Measurements from ENCODE around the gene COQ8A.

COQ8A gene

DNA sequence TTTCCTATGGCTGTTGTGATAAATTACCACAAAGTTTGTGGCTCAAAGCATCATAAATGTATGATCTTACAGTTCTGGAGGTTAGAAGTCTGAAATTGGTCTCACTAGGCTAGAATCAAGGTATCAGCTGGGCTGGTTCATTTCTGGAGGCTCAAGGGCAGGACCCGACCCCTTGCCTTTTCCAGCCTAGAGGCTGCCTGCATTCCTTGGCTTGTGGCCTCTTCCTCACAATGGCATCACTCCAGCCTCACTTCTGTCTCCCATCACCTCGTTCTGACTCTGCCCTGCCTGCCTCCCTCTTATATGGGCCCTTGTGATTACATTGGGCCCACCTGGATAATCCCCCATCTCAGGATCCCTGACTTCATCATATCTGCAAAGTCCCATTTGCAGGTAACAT lies 8.0 kb downstream of the COQ8A start:
- H3K9me3 ChIP-seq: no peaks in the 10 kb centered on the region
- intact Hi-C loops (cut with DNase I; ENCODE audit: low total_unique reads): no loop called here
- H3K36me3 ChIP-seq: no peaks in the 10 kb centered on the region
- no peak overlapping the region for H3K4me3 ChIP-seq
- TF ChIP-seq, protein P1, sequence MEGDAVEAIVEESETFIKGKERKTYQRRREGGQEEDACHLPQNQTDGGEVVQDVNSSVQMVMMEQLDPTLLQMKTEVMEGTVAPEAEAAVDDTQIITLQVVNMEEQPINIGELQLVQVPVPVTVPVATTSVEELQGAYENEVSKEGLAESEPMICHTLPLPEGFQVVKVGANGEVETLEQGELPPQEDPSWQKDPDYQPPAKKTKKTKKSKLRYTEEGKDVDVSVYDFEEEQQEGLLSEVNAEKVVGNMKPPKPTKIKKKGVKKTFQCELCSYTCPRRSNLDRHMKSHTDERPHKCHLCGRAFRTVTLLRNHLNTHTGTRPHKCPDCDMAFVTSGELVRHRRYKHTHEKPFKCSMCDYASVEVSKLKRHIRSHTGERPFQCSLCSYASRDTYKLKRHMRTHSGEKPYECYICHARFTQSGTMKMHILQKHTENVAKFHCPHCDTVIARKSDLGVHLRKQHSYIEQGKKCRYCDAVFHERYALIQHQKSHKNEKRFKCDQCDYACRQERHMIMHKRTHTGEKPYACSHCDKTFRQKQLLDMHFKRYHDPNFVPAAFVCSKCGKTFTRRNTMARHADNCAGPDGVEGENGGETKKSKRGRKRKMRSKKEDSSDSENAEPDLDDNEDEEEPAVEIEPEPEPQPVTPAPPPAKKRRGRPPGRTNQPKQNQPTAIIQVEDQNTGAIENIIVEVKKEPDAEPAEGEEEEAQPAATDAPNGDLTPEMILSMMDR (IDR thresholded peaks at IDR 0.05): no peak
- peak in 1 of 2 donors; percentile 48 for DNase-seq
- H3K4me1 ChIP-seq: peaks cover 0 to 30% (median 3%) of the 10 kb centered on the region in 4 donors
- no peaks in the 10 kb centered on the region for H3K27me3 ChIP-seq
- H3K27ac ChIP-seq: no peak overlapping the region

DNA sequence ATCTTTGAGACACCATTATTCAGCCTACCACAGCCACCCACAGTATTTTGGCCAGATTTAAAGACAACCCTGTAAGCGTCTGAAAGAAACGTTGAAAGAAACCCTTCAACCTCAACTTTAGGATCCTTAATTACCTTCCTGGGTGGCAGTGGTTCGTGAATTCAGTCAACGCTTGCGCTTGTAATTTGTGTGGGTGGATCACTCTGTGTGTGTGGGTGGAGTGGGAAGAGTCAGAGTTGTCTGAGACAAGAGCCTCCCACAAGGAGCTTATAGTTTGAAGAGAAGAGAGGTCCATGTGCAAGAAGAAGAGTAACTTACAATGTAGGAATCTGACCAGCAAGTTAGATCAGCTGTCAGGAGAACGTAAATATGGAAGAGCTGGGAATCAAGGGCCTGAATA lies 8.4 kb downstream of the COQ8A start:
- H3K9me3 ChIP-seq: no peaks in the 10 kb centered on the region
- intact Hi-C loops (cut with DNase I; ENCODE audit: low total_unique reads): no loop called here
- TF ChIP-seq, protein P1 (IDR thresholded peaks at IDR 0.05): no peak
- H3K4me1 ChIP-seq: peaks cover 0 to 26% (median under 1%) of the 10 kb centered on the region in 4 donors
- no peak for DNase-seq
- no peaks in the 10 kb centered on the region for H3K36me3 ChIP-seq
- H3K27me3 ChIP-seq: no peaks in the 10 kb centered on the region
- no peak overlapping the region for H3K27ac ChIP-seq
- H3K4me3 ChIP-seq: no peak overlapping the region

DNA sequence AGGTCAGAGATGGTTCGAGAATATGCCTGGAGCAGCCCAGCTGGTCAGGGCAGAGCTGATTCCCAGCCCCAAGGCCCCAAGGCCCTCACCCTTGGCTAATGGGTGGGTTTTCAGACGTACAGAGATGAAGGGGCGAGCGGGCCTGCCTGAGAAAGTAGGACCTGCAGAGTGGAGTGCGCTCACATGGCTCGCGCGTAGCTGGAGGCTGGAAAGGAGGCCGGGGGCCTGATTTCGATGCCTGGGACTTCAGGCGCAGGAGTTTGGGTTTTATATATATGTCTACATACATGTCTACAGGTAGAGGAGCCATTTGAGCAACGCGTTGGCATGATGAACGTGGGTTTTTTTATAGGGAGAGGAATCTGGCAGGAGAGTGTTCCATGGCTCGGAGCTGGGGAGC lies 8.9 kb downstream of the COQ8A start:
- H3K36me3 ChIP-seq: no peaks in the 10 kb centered on the region
- no peak overlapping the region for H3K27ac ChIP-seq
- no peaks in the 10 kb centered on the region for H3K9me3 ChIP-seq
- no peaks in the 10 kb centered on the region for H3K27me3 ChIP-seq
- H3K4me1 ChIP-seq: peaks cover 0 to 21% (median 0%) of the 10 kb centered on the region in 4 donors
- peak in 1 of 2 donors; percentile 42 for DNase-seq
- no peak overlapping the region for H3K4me3 ChIP-seq
- TF ChIP-seq, protein P1 (IDR thresholded peaks at IDR 0.05): no peak
- intact Hi-C loops (cut with DNase I; ENCODE audit: low total_unique reads): no loop called here

DNA sequence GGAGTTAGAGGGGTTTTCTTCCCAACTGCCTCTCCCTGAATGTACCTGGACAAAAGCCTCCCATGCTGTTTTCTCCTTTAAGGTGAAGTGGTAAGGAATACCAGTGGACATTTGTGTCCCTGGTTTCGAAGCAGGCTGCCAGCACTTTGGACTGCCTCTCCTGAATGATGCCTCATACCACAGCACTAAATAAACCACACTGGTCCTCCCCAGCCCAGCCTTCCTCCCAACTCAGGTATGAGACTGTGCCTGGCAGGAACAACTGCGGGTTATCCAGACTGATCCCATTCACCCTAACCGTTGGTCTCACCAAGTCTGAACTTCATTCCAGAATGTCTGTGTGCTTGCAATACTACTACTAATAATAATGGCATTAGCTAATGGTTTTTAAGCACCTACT lies 9.3 kb downstream of the COQ8A start:
- H3K4me1 ChIP-seq: peaks cover 0 to 18% (median 0%) of the 10 kb centered on the region in 4 donors
- H3K27ac ChIP-seq: no peak overlapping the region

DNA sequence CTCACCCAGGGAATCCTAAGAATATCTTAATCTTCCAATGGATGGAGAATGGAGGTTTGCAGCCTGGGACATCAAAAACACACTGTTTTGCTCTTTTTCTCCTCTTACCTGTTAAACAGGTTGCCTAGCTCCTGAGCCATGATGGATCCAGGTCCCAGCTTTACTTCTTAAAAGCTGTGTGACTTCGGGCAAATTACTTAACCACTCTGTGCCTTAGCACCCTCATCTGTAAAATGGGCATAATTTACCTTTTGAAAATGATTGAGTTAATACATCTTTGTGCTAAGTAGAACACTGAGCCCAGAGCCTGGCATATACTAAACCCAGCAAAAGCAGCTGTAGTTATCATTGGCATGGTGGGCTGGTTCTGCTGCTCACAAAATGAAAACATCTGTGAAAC lies 10.2 kb downstream of the COQ8A start:
- H3K27ac ChIP-seq: no peak overlapping the region
- no peaks in the 10 kb centered on the region for H3K36me3 ChIP-seq
- intact Hi-C loops (cut with DNase I; ENCODE audit: low total_unique reads): no loop called here
- H3K9me3 ChIP-seq: no peaks in the 10 kb centered on the region
- no peaks in the 10 kb centered on the region for H3K27me3 ChIP-seq
- TF ChIP-seq, protein P1 (IDR thresholded peaks at IDR 0.05): no peak
- no peak overlapping the region for H3K4me3 ChIP-seq
- peaks cover 0 to 10% (median 0%) of the 10 kb centered on the region in 4 donors for H3K4me1 ChIP-seq
- DNase-seq: no peak

More for the DNA sequence above, 9.3 kb downstream of the COQ8A start:
- TF ChIP-seq, protein P1 (IDR thresholded peaks at IDR 0.05): no peak
- DNase-seq: peak in 1 of 2 donors; percentile 51
- no peaks in the 10 kb centered on the region for H3K36me3 ChIP-seq
- H3K4me3 ChIP-seq: no peak overlapping the region
- no peaks in the 10 kb centered on the region for H3K27me3 ChIP-seq
- no peaks in the 10 kb centered on the region for H3K9me3 ChIP-seq
- intact Hi-C loops (cut with DNase I; ENCODE audit: low total_unique reads): no loop called here

DNA sequence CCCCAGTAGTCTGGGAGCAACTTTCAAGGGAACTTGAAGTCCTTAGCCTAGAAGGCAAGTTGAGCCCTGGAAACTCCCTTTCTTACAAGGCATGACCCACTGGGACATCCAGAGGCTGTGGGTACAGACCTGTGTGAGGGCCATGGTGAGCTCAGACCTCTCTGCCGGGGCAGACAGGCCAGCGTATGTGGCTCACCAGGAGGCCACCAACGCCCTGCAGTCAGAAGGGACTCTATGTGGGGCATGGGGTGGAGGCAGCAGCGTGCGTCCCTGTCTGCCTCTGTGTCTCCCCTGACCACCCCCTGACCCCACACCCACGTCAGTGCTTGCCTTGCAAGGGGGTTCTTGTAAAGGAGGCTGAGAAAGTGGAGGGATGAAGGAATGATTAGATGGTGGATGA lies 10.8 kb downstream of the COQ8A start:
- Histone ChIP-seq H3K9me3 (no peaks in the 10 kb centered on the region), H3K27me3 (no peaks in the 10 kb centered on the region), H3K4me3 (no peak overlapping the region), H3K36me3 (no peaks in the 10 kb centered on the region), H3K4me1 (peaks cover 0 to 5% (median 0%) of the 10 kb centered on the region in 4 donors), H3K27ac (no peak overlapping the region)
- TF ChIP-seq, protein P1 (IDR thresholded peaks at IDR 0.05): no peak
- DNase-seq: peak in 1 of 2 donors; percentile 60
- intact Hi-C loops (cut with DNase I; ENCODE audit: low total_unique reads): no loop called here
